HG03354 (cell line): ENCODE results near the gene NEO1.

Experiments used
- ATAC-seq: cut with Tn5 transposase; IDR thresholded peaks from one replicate; pipeline ENCODE4 v1.9.1; 2021; ENCODE audit warnings: mild to moderate bottlenecking; ENCODE audit not compliant: unreplicated experiment, poor library complexity, severe bottlenecking

Gene NEO1

GRCh38 chr15:73338058-73338457, 285.8 kb downstream of the NEO1 start:
- ATAC-seq, result no peak

- no peak for ATAC-seq
Measured at GRCh38 chr15:73338606-73339374, 286.5 kb downstream of the NEO1 start.

GRCh38 chr15:73340502-73341192, 288.4 kb downstream of the NEO1 start:
- no peak for ATAC-seq

DNA sequence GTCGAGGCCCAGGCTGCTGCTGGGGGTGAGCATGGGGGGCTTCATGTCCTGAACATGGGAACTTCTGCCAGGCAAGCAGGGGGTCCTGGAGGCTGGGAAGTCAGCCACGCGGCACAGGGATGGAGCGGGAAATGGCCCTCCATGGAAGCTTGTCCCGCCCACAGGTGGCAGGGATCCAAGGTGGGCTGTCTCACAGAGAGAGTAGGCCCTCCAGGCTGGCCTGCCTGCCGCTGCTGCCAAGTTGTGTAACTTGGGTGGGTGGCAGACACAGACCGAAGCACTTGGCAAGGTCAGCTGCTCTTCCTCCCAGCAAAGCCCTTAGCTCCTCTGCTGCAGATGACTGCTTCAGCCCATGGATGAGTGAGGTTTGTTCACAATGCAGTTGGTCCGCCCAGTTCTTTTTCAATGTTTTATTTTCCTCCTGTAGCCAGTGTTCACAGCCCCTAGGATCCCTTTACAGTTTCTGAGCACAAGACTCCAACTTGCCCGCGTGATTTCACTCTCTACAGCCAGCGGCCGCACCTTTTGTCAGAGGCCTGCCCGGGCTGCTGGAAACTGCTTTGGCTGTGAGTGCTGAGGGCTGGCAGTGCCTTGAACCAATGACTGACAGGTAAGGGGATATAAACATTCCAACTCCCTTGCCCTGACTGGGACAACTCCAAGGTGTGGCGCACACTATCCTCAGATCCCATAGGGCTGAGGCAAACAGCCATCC, 289.8 kb downstream of the NEO1 start:
- ATAC-seq, result no peak

GRCh38 chr15:73344056-73344455, 291.8 kb downstream of the NEO1 start:
- no peak for ATAC-seq

- no peak for ATAC-seq
Measured at GRCh38 chr15:73345658-73346057, 293.4 kb downstream of the NEO1 start.

GRCh38 chr15:73346735-73347312, 294.6 kb downstream of the NEO1 start:
- ATAC-seq, result no peak

GRCh38 chr15:73349191-73349590, 296.9 kb downstream of the NEO1 start:
- no peak for ATAC-seq

- ATAC-seq, result no peak
Measured at GRCh38 chr15:73352082-73352481, 299.8 kb downstream of the NEO1 start.

GRCh38 chr15:73353734-73354133, 301.5 kb downstream of the NEO1 start:
- no peak for ATAC-seq

GRCh38 chr15:73354241-73354640, 302.0 kb downstream of the NEO1 start:
- ATAC-seq, result no peak
